Heart right ventricle (tissue), 16 donors: ENCODE results near the gene KRT77. TPM values are rescaled to one million over a fixed set of nuclear protein-coding genes. Genes with fewer than 3 reads are reported as not detected.

Source experiments
- ATAC-seq, 8 donors: fragments of 200-7000 bp; cut with Tn5 transposase; one replicate each; pipeline ENCODE4 v1.9.1; 2020; ENCODE audit warnings: mild to moderate bottlenecking in 8 of 8, moderate library complexity in 8 of 8, moderate number of reproducible peaks in 1 of 8
- DNase-seq, 2 donors: peaks; one replicate each; pipeline ENCODE4 v3.0.0-alpha.2; 2020
- H3K27ac ChIP-seq, 10 donors: fragments of 200-600 bp; sonication (generic) in 2 of 10; one replicate each; pipeline versions ENCODE4 v1.5.0 to v1.8.0; 2020 to 2022; ENCODE audit warnings: mild to moderate bottlenecking in 3 of 10
- H3K27me3 ChIP-seq, 7 donors: fragments of 200-600 bp; one replicate each; pipeline ENCODE4 v1.8.0; 2021 to 2022; ENCODE audit warnings: mild to moderate bottlenecking in 2 of 7
- H3K36me3 ChIP-seq, 9 donors: fragments of 200-600 bp; sonication (generic) in 1 of 9; one replicate each; pipeline versions ENCODE4 v1.5.0 to v1.8.0; 2020 to 2022; ENCODE audit warnings: mild to moderate bottlenecking in 2 of 9
- H3K4me1 ChIP-seq, 9 donors: fragments of 200-600 bp; sonication (generic) in 1 of 9; one replicate each; pipeline versions ENCODE4 v1.5.0 to v1.8.0; 2020 to 2022; ENCODE audit warnings: mild to moderate bottlenecking in 4 of 9
- H3K4me3 ChIP-seq, 10 donors: fragments of 200-600 bp; sonication (generic) in 2 of 10; one replicate each; pipeline versions ENCODE4 v1.5.0 to v1.8.0; 2020 to 2022; ENCODE audit warnings: mild to moderate bottlenecking in 7 of 10, moderate library complexity in 2 of 10
- H3K9me3 ChIP-seq, 11 donors: fragments of 200-600 bp in 10 of 11; sonication (generic) in 2 of 11; one replicate each; pipeline versions ENCODE4 v1.5.0 to v1.8.0; 2013 to 2022; ENCODE audit warnings: mild to moderate bottlenecking in 2 of 11, control low read depth in 1 of 11, moderate library complexity in 1 of 11
- CTCF ChIP-seq, 9 donors: fragments of 200-600 bp; sonication (generic) in 2 of 9; IDR thresholded peaks; one replicate each; pipeline versions ENCODE4 v1.5.0 to v1.8.0; 2021 to 2022; ENCODE audit warnings: antibody characterized with exemption in 9 of 9, mild to moderate bottlenecking in 5 of 9, moderate library complexity in 1 of 9
- WGBS, 2 donors: extraction: QIAGEN DNeasy Blood & Tissue Kit; methylation state at CpG; one replicate each; pipeline ENCODE4 v1.1.7; 2013; ENCODE audit warnings: inconsistent platforms in 1 of 2; 5-methylcytosine and 5-hydroxymethylcytosine counted together
- intact Hi-C, 10 donors: fragments of 100-400 bp; cut with DNase I; formaldehyde crosslinking; loops; one replicate each; pipeline versions ENCODE4 v1.11.1 to v1.14.2; 2022
- polyA plus RNA-seq, 2 donors: library from polyadenylated mRNA; stranded (reverse); fragments of 200-250 nt; gene quantifications; one replicate each; pipeline ENCODE4 v1.2.3, GENCODE V29; 2013
- total RNA-seq, 10 donors: library from RNA; stranded (reverse); fragmentation: NEBNext Ultra II Directional in 3 of 10; extraction: Animal tissue kit (Norgen Biotek cat#: 25700) in 3 of 10; gene quantifications; one replicate each; pipeline versions ENCODE4 v1.2.1 to v1.2.4, GENCODE V29; 2021 to 2023
- donor health status: Arrhythmogenic right ventricular cardiomyopathy.
- donor health status: ischemic (EF 13 %, LVEDD 7.1; RV severe dilation, severe dysfunction).
- donor health status: healthy with polysubstance abuse.
- donor health status: DM: no; HTN: yes; CAD: no.
- donor health status: DM: no; HTN: no; CAD: no.
- donor health status: ischemic (EF 25% LVEDD 6.9; RV normal size, moderate dysfunction).
- donor health status: ischemic (EF 25% LVEDD 5.7; RV mildly dilated, moderate dysfunction).
- donor health status: healthy.
- donor health status: DM: yes; HTN: yes; CAD: no.
- donor health status: Ischemic cardiomyopathy.
- donor health status: ischemic (EF 35%, LVEDD 5.7; RV mildly dilated, moderate dysfunction).
- donor health status: nonischemic (EF 11% LVEDD 7.7; RV severe dilation, severe dysfunction).
- donor health status: DM: yes; HTN: yes; CAD: no.
- donor health status: PGD.
- donor health status: ischemic (EF 29% LVEDD 5.4; RV normal size, mild dysfunction).
- donor health status: nonischemic (EF 23%, LVEDD 6.1; RV moderate dilation, normal function).

Gene KRT77
- total and polyA plus RNA-seq, 12 donors: 0.08 TPM; not detected in 11

GRCh38 chr12:52735816-52736632 lies 32.7 kb upstream of the KRT77 start:
- WGBS, 2 donors: 67 to 79% methylated on average over 5 of the region's 5 CpGs
- Histone ChIP-seq H3K27ac (no peak overlapping the region), H3K27me3 (peaks cover 0 to 44% (median 17%) of the 10 kb centered on the region in 7 donors), H3K36me3 (no peaks in the 10 kb centered on the region), H3K4me3 (no peak overlapping the region), H3K9me3 (no peaks in the 10 kb centered on the region), H3K4me1 (no peaks in the 10 kb centered on the region)
- DNase-seq (no peak), ATAC-seq (no peak)
- no peak for TF ChIP-seq CTCF (IDR thresholded peaks at IDR 0.05)
- intact Hi-C loops: no loop called here

DNA sequence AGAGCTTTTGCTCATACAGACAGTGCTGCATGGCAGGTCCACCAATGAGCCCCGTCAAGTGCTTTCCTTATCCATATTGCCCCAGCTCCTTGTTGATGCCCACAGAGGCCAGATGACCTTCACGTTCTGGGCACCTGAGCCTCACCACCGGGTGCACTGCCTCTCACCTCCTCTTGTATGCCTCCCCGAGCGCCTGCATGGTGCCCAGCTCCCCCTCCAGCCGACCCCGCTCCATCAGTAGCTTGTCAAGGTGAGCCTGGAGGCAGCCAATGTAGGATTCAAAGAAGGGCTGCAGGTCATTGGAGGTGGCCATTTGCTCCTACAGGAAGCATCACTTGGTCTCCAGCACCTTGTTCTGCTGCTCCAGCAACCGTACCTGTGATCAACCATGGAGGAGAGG lies 31.8 kb upstream of the KRT77 start:
- intact Hi-C loops: no loop called here
- Histone ChIP-seq H3K27ac (no peak overlapping the region), H3K4me3 (no peak overlapping the region), H3K4me1 (no peaks in the 10 kb centered on the region), H3K9me3 (no peaks in the 10 kb centered on the region), H3K27me3 (peaks cover 0 to 50% (median 17%) of the 10 kb centered on the region in 7 donors), H3K36me3 (no peaks in the 10 kb centered on the region)
- ATAC-seq: no peak
- no peak for TF ChIP-seq CTCF (IDR thresholded peaks at IDR 0.05)
- WGBS, 2 donors: 72 to 80% methylated on average over 8 of the region's 8 CpGs
- no peak for DNase-seq

GRCh38 chr12:52730793-52731192 lies 27.5 kb upstream of the KRT77 start:
- Histone ChIP-seq H3K27ac (no peak overlapping the region), H3K36me3 (no peaks in the 10 kb centered on the region), H3K4me3 (no peak overlapping the region), H3K4me1 (no peaks in the 10 kb centered on the region), H3K27me3 (peaks cover 0 to 44% (median 23%) of the 10 kb centered on the region in 7 donors), H3K9me3 (no peaks in the 10 kb centered on the region)
- 46 to 69% methylated on average over 2 of the region's 2 CpGs for WGBS, 2 donors
- DNase-seq: no peak
- intact Hi-C loops: no loop called here
- no peak for ATAC-seq
- no peak for TF ChIP-seq CTCF (IDR thresholded peaks at IDR 0.05)

- 77% methylated on average over 13 of the region's 13 CpGs for WGBS, 2 donors
- DNase-seq: no peak
- Histone ChIP-seq H3K27ac (no peak overlapping the region), H3K27me3 (peaks cover 0 to 44% (median 20%) of the 10 kb centered on the region in 7 donors), H3K36me3 (no peaks in the 10 kb centered on the region), H3K9me3 (no peaks in the 10 kb centered on the region), H3K4me1 (no peaks in the 10 kb centered on the region), H3K4me3 (no peak overlapping the region)
- no peak for ATAC-seq
- intact Hi-C loops: no loop called here
- no peak for TF ChIP-seq CTCF (IDR thresholded peaks at IDR 0.05)
These were observed 27.1 kb upstream of the KRT77 start for GRCh38 chr12:52730383-52730782.
